A673 (cell line): ENCODE results near the gene SCUBE2. TPM values are rescaled to one million over a fixed set of nuclear protein-coding genes. Genes with fewer than 3 reads are reported as not detected.

ENCODE experiments used
- BruUV-seq: library from RNA; stranded (reverse); fragments of 400-500 nt; replicated peaks from 2 replicates; lab custom pipeline; 2021; lab: Mats Ljungman, UMichigan
- CTCF ChIA-PET: fragments of 300-600 bp; sonication (Branson Sonifier 250); formaldehyde crosslinking; loops from one replicate; lab custom pipeline; 2022; ENCODE audit warnings: antibody characterized with exemption; lab: Charles Lee
- POLR2A ChIA-PET: fragments of 300-600 bp; sonication (Branson Sonifier 250); formaldehyde crosslinking; loops from one replicate; lab custom pipeline; 2022; ENCODE audit warnings: antibody characterized with exemption; ENCODE audit not compliant: low non-redundant PET; lab: Charles Lee
- DNase-seq: peaks from one replicate; pipeline ENCODE4 v3.0.0-alpha.2; 2015; ENCODE audit warnings: low spot score
- H3K27ac ChIP-seq: fragments of 200-600 bp; sonication (generic); 2 replicates; pipeline ENCODE4 v1.5.1; 2016; ENCODE audit warnings: mixed run types, low read depth, mild to moderate bottlenecking, mixed read lengths, antibody characterized with exemption, low read length; ENCODE audit not compliant: poor library complexity, severe bottlenecking
- H3K27me3 ChIP-seq: fragments of 200-600 bp; sonication (generic); replicated peaks from 2 replicates; pipeline ENCODE4 v1.6.1; 2017; ENCODE audit warnings: mixed run types, low read depth, mild to moderate bottlenecking, mixed read lengths, antibody characterized with exemption, low read length; ENCODE audit not compliant: insufficient read depth, poor library complexity
- H3K36me3 ChIP-seq: fragments of 200-600 bp; sonication (generic); 2 replicates; pipeline ENCODE4 v1.6.1; 2016; ENCODE audit warnings: mixed run types, mild to moderate bottlenecking, mixed read lengths, antibody characterized with exemption, low read length; ENCODE audit not compliant: insufficient read depth, poor library complexity, severe bottlenecking
- H3K4me1 ChIP-seq: fragments of 200-600 bp; sonication (generic); 2 replicates; pipeline ENCODE4 v1.6.1; 2017; ENCODE audit warnings: mixed run types, mild to moderate bottlenecking, mixed read lengths, antibody characterized with exemption, low read length; ENCODE audit not compliant: insufficient read depth, poor library complexity, severe bottlenecking
- H3K4me3 ChIP-seq: fragments of 200-600 bp; sonication (generic); 2 replicates; pipeline ENCODE4 v1.5.1; 2016; ENCODE audit warnings: low read depth, mixed run types, mild to moderate bottlenecking, mixed read lengths, low read length; ENCODE audit not compliant: poor library complexity, severe bottlenecking
- H3K9me3 ChIP-seq: fragments of 200-600 bp; sonication (generic); 2 replicates; pipeline ENCODE4 v1.6.1; 2016; ENCODE audit warnings: mixed run types, low read depth, mild to moderate bottlenecking, mixed read lengths, antibody characterized with exemption, low read length; ENCODE audit not compliant: poor library complexity, severe bottlenecking
- CTCF ChIP-seq: fragments of 300-800, 200-600 bp; sonication (generic); conservative IDR thresholded peaks from 2 replicates; pipeline ENCODE4 v1.5.1; 2017; ENCODE audit warnings: low read depth, mild to moderate bottlenecking, antibody characterized with exemption, low read length, moderate library complexity, mixed read lengths
- EZH2 ChIP-seq: fragments of 200-600 bp; sonication (generic); IDR thresholded peaks from 2 replicates; pipeline ENCODE4 v1.6.1; 2017; ENCODE audit warnings: borderline replicate concordance, low read depth, mild to moderate bottlenecking, mixed read lengths, antibody characterized with exemption, low read length; ENCODE audit not compliant: poor library complexity, severe bottlenecking
- intact Hi-C: fragments of 100-400 bp; cut with micrococcal nuclease; formaldehyde crosslinking; loops from one replicate; pipeline ENCODE4 v1.10.0; 2022; ENCODE audit not compliant: unreplicated experiment
- total RNA-seq: library from RNA; stranded (reverse); gene quantifications from 2 replicates; pipeline ENCODE4 v1.2.3, GENCODE V29; 2021

SCUBE2 gene
- total RNA-seq, 1 experiment from 2014 or later = 1.4 TPM

- intact Hi-C loops = no loop called here
- no peak for TF ChIP-seq EZH2
- TF ChIP-seq CTCF = no peak
- CTCF ChIA-PET = no interaction called here
- H3K27me3 ChIP-seq = no peaks in the 10 kb centered on the region
- no peaks in the 10 kb centered on the region for H3K36me3 ChIP-seq
- no peaks in the 10 kb centered on the region for H3K9me3 ChIP-seq
- H3K27ac ChIP-seq = no peak overlapping the region
- POLR2A ChIA-PET = no interaction called here
- H3K4me3 ChIP-seq = no peak overlapping the region
- BruUV-seq = no TSS peak
- H3K4me1 ChIP-seq = no peaks in the 10 kb centered on the region
- DNase-seq = no peak
Observed at GRCh38 chr11:9028581-9028980, 62.8 kb downstream of the SCUBE2 start.

- Histone ChIP-seq H3K27me3 (no peaks in the 10 kb centered on the region), H3K4me3 (no peak overlapping the region), H3K4me1 (no peaks in the 10 kb centered on the region), H3K27ac (no peak overlapping the region), H3K36me3 (no peaks in the 10 kb centered on the region), H3K9me3 (no peaks in the 10 kb centered on the region)
- intact Hi-C loops = no loop called here
- BruUV-seq = no TSS peak
- DNase-seq = no peak
- TF ChIP-seq CTCF (no peak), EZH2 (no peak)
- ChIA-PET CTCF (interaction anchor here (0.6 kb wide), 1 partner anchor 112 kb away, joined by 3 read pairs; no protein-coding TSS in a partner anchor), POLR2A (no interaction called here)
Observed at GRCh38 chr11:9025101-9025850, 66.1 kb downstream of the SCUBE2 start.

GRCh38 chr11:9022961-9023680 is 68.3 kb downstream of the SCUBE2 start:
- Histone ChIP-seq H3K27me3 (no peaks in the 10 kb centered on the region), H3K9me3 (no peaks in the 10 kb centered on the region), H3K36me3 (no peaks in the 10 kb centered on the region), H3K4me1 (no peaks in the 10 kb centered on the region), H3K4me3 (no peak overlapping the region), H3K27ac (no peak overlapping the region)
- no TSS peak for BruUV-seq
- TF ChIP-seq EZH2 (no peak), CTCF (no peak)
- intact Hi-C loops = no loop called here
- no peak for DNase-seq
- ChIA-PET POLR2A (no interaction called here), CTCF (no interaction called here)
